ENCODE results near the gene DLX2. TPM values are rescaled to one million over a fixed set of nuclear protein-coding genes. Genes with fewer than 3 reads are reported as not detected.
A peak's percentile ranks its signal among the peaks of the same experiment; 100 is the strongest.

Gene DLX2
- polyA plus RNA-seq, 2 donors, result not detected

DNA sequence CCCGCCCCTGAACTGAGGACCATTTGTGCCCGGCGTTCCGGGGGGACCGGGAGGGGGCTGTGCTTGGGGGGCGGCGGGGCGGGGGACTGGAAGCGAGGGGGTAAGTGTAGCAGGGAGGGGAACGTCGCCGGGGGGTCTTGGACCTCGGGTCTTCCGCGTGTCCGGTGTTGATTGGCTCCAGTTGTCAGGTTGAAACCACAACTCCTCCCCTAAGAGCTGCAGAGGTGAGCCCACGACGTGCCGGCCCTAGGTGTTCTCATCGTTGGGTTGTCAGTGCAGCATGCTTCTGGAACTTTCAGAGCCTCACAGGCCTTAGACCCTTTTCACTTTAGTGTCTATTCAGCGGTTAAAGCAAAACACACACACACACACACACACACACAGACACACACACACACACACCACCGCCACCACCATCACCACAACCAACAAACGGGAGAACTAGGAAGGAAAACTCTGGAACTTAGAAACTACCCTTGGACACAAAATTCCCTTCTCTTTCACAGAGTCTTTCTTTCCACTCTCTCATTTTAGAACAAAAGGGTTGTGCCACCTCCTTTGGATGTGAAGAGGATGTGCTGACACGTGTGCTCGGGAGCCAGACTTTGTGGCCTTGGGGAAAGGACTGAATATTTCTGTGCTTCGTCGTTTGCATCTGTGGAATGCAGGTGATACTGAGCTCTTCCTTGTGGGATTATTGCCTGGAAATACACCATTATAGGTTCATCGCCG lies 6.7 kb upstream of the DLX2 start:
- 41 to 48% methylated on average over 29 of the region's 29 CpGs for WGBS, 2 donors
- Histone ChIP-seq H3K27me3 (ENCODE audit: control insufficient read depth in 1 of 2, insufficient read depth in 2 of 2, low read length in 2 of 2) (peaks cover 5 to 31% of the 10 kb centered on the region in 2 donors), H3K27ac (ENCODE audit: low read depth in 2 of 2, low read length in 1 of 2) (no peak overlapping the region), H3K4me3 (ENCODE audit: low read depth in 1 of 2, low read length in 2 of 2) (no peak overlapping the region), H3K9me3 (ENCODE audit: control insufficient read depth in 2 of 2, insufficient read depth in 1 of 2, low read depth in 1 of 2, low read length in 1 of 2) (no peaks in the 10 kb centered on the region), H3K36me3 (ENCODE audit: control insufficient read depth in 2 of 2, insufficient read depth in 2 of 2, low read length in 1 of 2) (no peaks in the 10 kb centered on the region), H3K4me1 (ENCODE audit: control insufficient read depth in 2 of 2, insufficient read depth in 2 of 2, low read length in 1 of 2) (peaks cover 3 to 11% of the 10 kb centered on the region in 2 donors)

DNA sequence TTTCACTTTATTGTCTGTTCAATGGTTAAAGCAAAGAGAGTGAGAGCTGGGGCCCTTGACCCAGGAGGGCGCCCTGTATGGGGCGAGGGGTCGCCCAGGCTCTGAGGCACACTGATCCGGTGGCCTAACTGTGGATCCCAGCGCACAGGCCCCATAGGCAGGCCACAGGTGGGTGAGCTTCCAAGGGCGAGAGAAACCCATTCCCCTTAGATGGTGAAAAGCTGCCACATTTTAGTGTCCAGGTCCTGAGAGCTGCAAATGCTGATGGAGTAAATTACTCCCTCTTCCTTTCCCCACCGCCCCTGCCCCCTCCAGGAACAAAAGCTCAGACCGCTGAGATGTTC lies 5.9 kb upstream of the DLX2 start:
- no peak overlapping the region for H3K4me3 ChIP-seq (ENCODE audit: low read depth in 1 of 2, low read length in 2 of 2)
- no peaks in the 10 kb centered on the region for H3K36me3 ChIP-seq (ENCODE audit: control insufficient read depth in 2 of 2, insufficient read depth in 2 of 2, low read length in 1 of 2)
- WGBS, 2 donors, result 54 to 56% methylated on average over 8 of the region's 8 CpGs
- peaks cover 3 to 11% of the 10 kb centered on the region in 2 donors for H3K4me1 ChIP-seq (ENCODE audit: control insufficient read depth in 2 of 2, insufficient read depth in 2 of 2, low read length in 1 of 2)
- no peak overlapping the region for H3K27ac ChIP-seq (ENCODE audit: low read depth in 2 of 2, low read length in 1 of 2)
- H3K27me3 ChIP-seq (ENCODE audit: control insufficient read depth in 1 of 2, insufficient read depth in 2 of 2, low read length in 2 of 2), result peaks cover 5 to 31% of the 10 kb centered on the region in 2 donors
- no peaks in the 10 kb centered on the region for H3K9me3 ChIP-seq (ENCODE audit: control insufficient read depth in 2 of 2, insufficient read depth in 1 of 2, low read depth in 1 of 2, low read length in 1 of 2)

DNA sequence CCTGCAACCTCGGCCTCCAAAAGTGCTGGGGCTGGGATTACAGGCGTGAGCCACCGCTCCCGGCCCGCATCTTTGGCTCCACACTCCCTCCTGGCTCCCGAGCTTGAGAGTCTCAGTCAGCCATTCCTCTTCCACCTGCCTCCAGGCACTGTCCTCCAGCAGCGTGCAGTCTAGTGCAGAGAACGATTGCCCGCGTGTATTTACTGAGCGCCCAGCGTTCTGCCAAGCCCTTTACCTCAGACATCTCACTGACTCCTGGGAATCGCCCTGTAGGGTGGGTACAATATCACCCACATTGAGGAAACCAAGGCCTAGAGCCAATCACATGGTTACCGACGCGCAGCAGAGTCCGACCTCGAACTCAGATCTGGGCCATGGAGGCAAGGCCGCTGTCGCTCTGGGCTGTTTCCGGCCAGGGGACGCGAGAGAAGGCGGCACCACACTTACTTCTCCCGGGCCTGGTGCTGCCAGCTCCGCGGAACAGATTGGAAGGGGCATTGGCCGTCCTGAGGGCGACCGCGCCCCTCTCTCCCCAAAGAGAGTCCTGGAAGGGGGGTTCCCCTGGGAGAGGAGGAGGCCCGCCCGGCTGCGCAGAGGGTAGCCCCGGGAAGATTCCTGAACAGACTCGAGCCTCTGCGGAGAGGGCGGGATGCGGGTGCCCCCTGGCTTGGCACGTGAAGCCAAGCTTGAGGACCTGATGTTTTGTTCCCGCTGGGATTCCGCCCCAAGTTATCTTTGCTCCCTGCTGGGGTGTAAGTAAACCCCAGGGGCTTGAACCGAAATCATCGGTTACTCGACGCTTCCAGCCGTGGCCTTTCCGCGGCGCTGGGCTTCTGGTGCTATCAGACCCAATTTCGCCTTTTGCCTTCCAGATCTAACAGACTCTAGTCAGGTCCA lies 5.2 kb upstream of the DLX2 start:
- Histone ChIP-seq H3K27me3 (ENCODE audit: control insufficient read depth in 1 of 2, insufficient read depth in 2 of 2, low read length in 2 of 2) (peaks cover 5 to 35% of the 10 kb centered on the region in 2 donors), H3K36me3 (ENCODE audit: control insufficient read depth in 2 of 2, insufficient read depth in 2 of 2, low read length in 1 of 2) (no peaks in the 10 kb centered on the region), H3K9me3 (ENCODE audit: control insufficient read depth in 2 of 2, insufficient read depth in 1 of 2, low read depth in 1 of 2, low read length in 1 of 2) (no peaks in the 10 kb centered on the region), H3K4me1 (ENCODE audit: control insufficient read depth in 2 of 2, insufficient read depth in 2 of 2, low read length in 1 of 2) (peaks cover 3 to 13% of the 10 kb centered on the region in 2 donors), H3K4me3 (ENCODE audit: low read depth in 1 of 2, low read length in 2 of 2) (no peak overlapping the region), H3K27ac (ENCODE audit: low read depth in 2 of 2, low read length in 1 of 2) (no peak overlapping the region)
- 25 to 27% methylated on average over 49 to 51 of the region's 51 CpGs for WGBS, 2 donors

DNA sequence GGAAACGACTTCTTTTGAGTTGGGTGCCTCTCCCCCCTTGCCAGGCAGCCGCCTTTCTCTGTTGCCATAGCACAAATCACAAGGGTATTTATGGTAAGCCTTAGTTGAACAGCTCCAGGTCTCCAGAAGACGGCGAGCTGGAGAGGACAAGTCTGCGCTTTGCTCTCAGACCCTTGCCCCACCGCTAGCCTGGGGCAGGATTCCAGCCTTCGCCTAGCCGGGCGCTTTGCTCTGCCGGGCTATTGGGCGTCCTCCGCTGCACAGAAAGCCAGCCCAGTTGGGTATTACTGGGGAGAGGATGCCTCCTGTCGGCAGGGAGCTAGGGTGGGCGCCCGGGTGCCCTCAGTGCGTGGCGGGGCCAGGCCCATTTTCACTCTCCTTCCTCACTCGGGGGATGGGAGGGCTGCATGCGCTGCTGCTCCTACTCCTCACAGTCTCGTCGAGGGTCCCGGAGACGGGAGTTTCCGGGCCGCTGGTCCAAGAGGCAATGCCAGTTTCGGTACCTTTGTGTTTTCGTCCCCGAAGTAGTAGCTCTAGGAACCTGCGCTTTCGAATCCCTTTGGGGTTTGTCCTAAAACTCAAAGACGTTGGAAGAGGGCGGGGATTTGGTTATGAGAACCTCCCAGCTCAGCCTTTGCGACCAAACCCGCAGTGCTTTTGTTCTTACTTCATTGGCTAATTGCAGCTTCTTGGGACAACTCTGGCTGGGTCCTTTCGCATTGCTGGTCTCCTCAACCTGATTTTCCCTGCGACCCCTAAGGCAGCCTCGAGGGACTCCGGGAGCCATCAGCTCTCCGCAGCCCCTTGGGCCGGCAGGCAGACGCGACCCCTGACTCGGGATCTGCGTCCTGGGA lies 3.6 kb upstream of the DLX2 start:
- Histone ChIP-seq H3K4me3 (ENCODE audit: low read depth in 1 of 2, low read length in 2 of 2) (peak overlapping the region; percentile 19 to 45), H3K4me1 (ENCODE audit: control insufficient read depth in 2 of 2, insufficient read depth in 2 of 2, low read length in 1 of 2) (peaks cover 11 to 24% of the 10 kb centered on the region in 2 donors), H3K27me3 (ENCODE audit: control insufficient read depth in 1 of 2, insufficient read depth in 2 of 2, low read length in 2 of 2) (peaks cover 5 to 49% of the 10 kb centered on the region in 2 donors)

DNA sequence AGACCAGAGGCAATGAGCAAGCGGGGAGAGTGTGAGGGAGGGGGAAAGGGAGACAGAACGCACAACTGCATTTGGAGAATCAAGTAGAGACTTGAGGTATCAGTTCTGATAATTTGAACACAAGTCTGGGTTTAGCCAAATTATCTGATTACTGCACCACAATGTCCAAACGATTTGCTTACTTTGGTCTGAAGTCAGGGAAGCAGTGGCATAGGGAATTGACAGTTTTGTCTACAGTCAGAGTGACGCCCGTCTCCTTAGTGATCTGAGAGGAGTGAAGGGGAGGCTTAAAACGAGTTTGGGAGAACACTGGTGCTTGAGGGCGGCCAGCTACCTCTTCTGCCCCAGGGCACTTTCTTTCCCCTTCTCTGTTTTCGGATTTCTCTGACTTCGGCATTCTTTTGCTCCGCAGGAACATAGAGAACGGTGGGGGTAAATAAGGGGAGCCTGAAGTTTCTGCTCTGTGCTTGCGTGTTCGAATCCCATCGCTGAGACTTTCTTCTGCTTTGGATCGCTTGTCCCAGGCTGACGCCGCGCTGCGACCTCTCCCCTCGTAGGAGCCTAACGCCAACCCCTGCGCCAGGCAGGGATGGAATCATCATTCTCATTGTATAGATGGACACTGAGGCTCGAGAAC lies 2.9 kb upstream of the DLX2 start:
- peaks cover 11 to 24% of the 10 kb centered on the region in 2 donors for H3K4me1 ChIP-seq (ENCODE audit: control insufficient read depth in 2 of 2, insufficient read depth in 2 of 2, low read length in 1 of 2)
- peak overlapping the region in 1 of 2 donors; percentile 45 for H3K4me3 ChIP-seq (ENCODE audit: low read depth in 1 of 2, low read length in 2 of 2)
- peaks cover 0 to 4% of the 10 kb centered on the region in 2 donors for H3K9me3 ChIP-seq (ENCODE audit: control insufficient read depth in 2 of 2, insufficient read depth in 1 of 2, low read depth in 1 of 2, low read length in 1 of 2)
- peaks cover 5 to 57% of the 10 kb centered on the region in 2 donors for H3K27me3 ChIP-seq (ENCODE audit: control insufficient read depth in 1 of 2, insufficient read depth in 2 of 2, low read length in 2 of 2)
- H3K36me3 ChIP-seq (ENCODE audit: control insufficient read depth in 2 of 2, insufficient read depth in 2 of 2, low read length in 1 of 2), result no peaks in the 10 kb centered on the region
- 13 to 16% methylated on average over 23 of the region's 23 CpGs for WGBS, 2 donors
- H3K27ac ChIP-seq (ENCODE audit: low read depth in 2 of 2, low read length in 1 of 2), result no peak overlapping the region

More for the DNA sequence above, 3.6 kb upstream of the DLX2 start:
- 5 to 6% methylated on average over 44 of the region's 44 CpGs for WGBS, 2 donors
- H3K27ac ChIP-seq (ENCODE audit: low read depth in 2 of 2, low read length in 1 of 2), result no peak overlapping the region
- H3K9me3 ChIP-seq (ENCODE audit: control insufficient read depth in 2 of 2, insufficient read depth in 1 of 2, low read depth in 1 of 2, low read length in 1 of 2), result peaks cover 0 to 4% of the 10 kb centered on the region in 2 donors
- no peaks in the 10 kb centered on the region for H3K36me3 ChIP-seq (ENCODE audit: control insufficient read depth in 2 of 2, insufficient read depth in 2 of 2, low read length in 1 of 2)

DNA sequence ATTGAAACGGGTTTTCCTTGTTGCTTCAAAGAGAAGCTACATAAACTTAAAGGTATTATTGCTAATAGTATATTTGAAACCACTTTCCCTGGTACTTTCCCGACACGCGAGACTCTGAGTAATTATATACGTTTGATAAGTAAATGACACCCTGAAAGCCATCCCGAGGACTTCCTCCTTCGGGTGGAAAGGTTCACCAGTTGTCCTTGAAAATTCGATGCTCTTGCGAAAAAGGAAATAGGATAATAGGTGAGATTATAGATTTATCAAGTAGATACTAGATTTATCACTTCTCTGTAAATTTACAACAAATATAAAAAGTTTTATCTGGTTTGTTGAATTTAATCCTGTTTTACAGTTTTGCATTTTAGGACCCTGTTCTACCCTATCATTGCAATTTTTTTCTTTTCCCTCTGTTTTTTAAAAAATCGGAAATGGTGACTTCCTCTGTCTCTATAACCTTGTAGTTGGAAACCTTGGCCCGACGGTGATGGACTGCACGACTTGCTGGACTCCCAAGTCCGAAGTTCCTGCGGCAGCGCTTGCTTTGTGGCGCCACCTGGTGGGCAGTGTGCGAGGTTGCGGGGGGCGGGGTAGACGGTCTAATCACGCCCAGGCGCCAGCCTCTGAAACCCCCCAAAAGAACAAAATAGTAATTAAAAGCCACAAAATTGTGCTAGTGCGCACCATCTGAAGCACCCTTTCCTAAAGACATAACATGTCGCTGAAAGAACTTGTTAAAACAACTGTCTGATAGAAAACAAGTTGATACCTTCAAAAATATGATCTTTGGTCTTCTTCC lies 972 bp upstream of the DLX2 start:
- WGBS, 2 donors, result 4 to 6% methylated on average over 25 of the region's 25 CpGs
- Histone ChIP-seq H3K4me1 (ENCODE audit: control insufficient read depth in 2 of 2, insufficient read depth in 2 of 2, low read length in 1 of 2) (peaks cover 11 to 34% of the 10 kb centered on the region in 2 donors), H3K27me3 (ENCODE audit: control insufficient read depth in 1 of 2, insufficient read depth in 2 of 2, low read length in 2 of 2) (peaks cover 0 to 65% of the 10 kb centered on the region in 2 donors), H3K36me3 (ENCODE audit: control insufficient read depth in 2 of 2, insufficient read depth in 2 of 2, low read length in 1 of 2) (no peaks in the 10 kb centered on the region), H3K4me3 (ENCODE audit: low read depth in 1 of 2, low read length in 2 of 2) (peak overlapping the region in 1 of 2 donors; percentile 65), H3K27ac (ENCODE audit: low read depth in 2 of 2, low read length in 1 of 2) (no peak overlapping the region), H3K9me3 (ENCODE audit: control insufficient read depth in 2 of 2, insufficient read depth in 1 of 2, low read depth in 1 of 2, low read length in 1 of 2) (peaks cover 0 to 7% of the 10 kb centered on the region in 2 donors)

DNA sequence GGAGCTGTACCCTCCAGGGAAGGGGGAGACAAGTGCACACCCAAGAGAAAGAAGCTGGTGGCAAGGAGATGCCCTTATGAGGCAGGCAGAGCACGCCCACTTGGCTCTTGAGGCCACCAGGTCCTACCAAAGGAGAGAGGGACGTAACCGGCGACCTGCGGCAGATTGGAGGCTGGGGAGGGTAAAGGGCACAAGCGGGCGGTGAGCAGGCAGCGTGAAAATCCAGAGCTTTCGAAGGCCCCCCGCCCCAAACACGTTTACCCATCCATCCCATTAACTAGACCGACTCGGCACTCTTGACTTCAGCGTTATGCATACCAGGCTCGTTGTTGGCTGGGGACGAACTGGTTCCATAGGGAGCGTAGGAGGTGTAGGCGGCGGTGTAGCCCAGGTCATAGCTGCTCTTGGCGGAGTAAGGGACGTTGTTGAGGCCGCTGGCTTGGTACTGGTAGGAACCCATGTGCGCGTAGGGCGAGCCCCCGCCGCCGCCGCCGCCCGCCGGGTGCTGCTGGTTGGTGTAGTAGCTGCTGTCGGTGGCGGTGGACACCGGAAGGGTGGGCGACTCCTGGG lies 794 bp downstream of the DLX2 start:
- H3K4me1 ChIP-seq (ENCODE audit: control insufficient read depth in 2 of 2, insufficient read depth in 2 of 2, low read length in 1 of 2), result peaks cover 14 to 35% of the 10 kb centered on the region in 2 donors
- H3K27ac ChIP-seq (ENCODE audit: low read depth in 2 of 2, low read length in 1 of 2), result no peak overlapping the region
- WGBS, 2 donors, result 3% methylated on average over 36 of the region's 36 CpGs
- peaks cover 0 to 69% of the 10 kb centered on the region in 2 donors for H3K27me3 ChIP-seq (ENCODE audit: control insufficient read depth in 1 of 2, insufficient read depth in 2 of 2, low read length in 2 of 2)
- peak overlapping the region; percentile 40 to 65 for H3K4me3 ChIP-seq (ENCODE audit: low read depth in 1 of 2, low read length in 2 of 2)
- H3K9me3 ChIP-seq (ENCODE audit: control insufficient read depth in 2 of 2, insufficient read depth in 1 of 2, low read depth in 1 of 2, low read length in 1 of 2), result peaks cover 0 to 7% of the 10 kb centered on the region in 2 donors
- no peaks in the 10 kb centered on the region for H3K36me3 ChIP-seq (ENCODE audit: control insufficient read depth in 2 of 2, insufficient read depth in 2 of 2, low read length in 1 of 2)
